GM18858 (cell line): ENCODE data around the gene RAMP2.
"Not testable (repeated sequence)": the region's sequence is repeated elsewhere in the genome, so short reads cannot be mapped to it uniquely, and the experiment has no call there.

Source experiments
- ATAC-seq: cut with Tn5 transposase; IDR thresholded peaks from one replicate; pipeline ENCODE4 v1.9.1; 2021; ENCODE audit not compliant: unreplicated experiment

RAMP2 gene

GRCh38 chr17:42768006-42768405, 7.0 kb downstream of the RAMP2 start:
- not testable (repeated sequence) for ATAC-seq

GRCh38 chr17:42769964-42770363, 8.9 kb downstream of the RAMP2 start:
- not testable (repeated sequence) for ATAC-seq

GRCh38 chr17:42772945-42773289, 11.9 kb downstream of the RAMP2 start:
- ATAC-seq: no peak

GRCh38 chr17:42773290-42774035, 12.4 kb downstream of the RAMP2 start, which contains the start of gene VPS25:
TSS of gene VPS25 (plus strand) at chr17:42773449. CDS start at chr17:42773476, 27 bp downstream.
- ATAC-seq: no peak

- no peak for ATAC-seq
These were observed 13.2 kb downstream of the RAMP2 start for GRCh38 chr17:42774066-42774745.

GRCh38 chr17:42775534-42776098, 14.6 kb downstream of the RAMP2 start:
- ATAC-seq: no peak

- no peak for ATAC-seq
These were observed 17.5 kb downstream of the RAMP2 start for GRCh38 chr17:42778570-42778969.

GRCh38 chr17:42779304-42779935, 18.4 kb downstream of the RAMP2 start:
- no peak for ATAC-seq

GRCh38 chr17:42779936-42780850, 19.2 kb downstream of the RAMP2 start, which contains the start of gene WNK4:
TSS of gene WNK4 (plus strand) at chr17:42780610. CDS start at chr17:42780699, 89 bp downstream.
- no peak for ATAC-seq

- no peak for ATAC-seq
These were observed 20.0 kb downstream of the RAMP2 start for GRCh38 chr17:42780851-42781638.

GRCh38 chr17:42781639-42782165, 20.7 kb downstream of the RAMP2 start:
- ATAC-seq: no peak

- ATAC-seq: no peak
These were observed 21.4 kb downstream of the RAMP2 start for GRCh38 chr17:42782166-42783061.

GRCh38 chr17:42783062-42783790, 22.2 kb downstream of the RAMP2 start:
- no peak for ATAC-seq

- no peak for ATAC-seq
These were observed 22.7 kb downstream of the RAMP2 start for GRCh38 chr17:42783791-42784138.

GRCh38 chr17:42784409-42784808, 23.4 kb downstream of the RAMP2 start:
- no peak for ATAC-seq

- no peak for ATAC-seq
These were observed 24.0 kb downstream of the RAMP2 start for GRCh38 chr17:42784811-42785592.

GRCh38 chr17:42787266-42787665, 26.2 kb downstream of the RAMP2 start:
- no peak for ATAC-seq
